MM.1S (cell line): ENCODE data around the gene JAG2.

Source experiments
- DNase-seq: peaks from one replicate; pipeline ENCODE4 v3.0.0-alpha.2; 2015
- H2AFZ ChIP-seq: fragments of 300-600 bp; sonication (generic); 2 replicates; pipeline ENCODE4 v1.6.0; 2016; ENCODE audit warnings: antibody characterized with exemption, low read length
- H3F3A ChIP-seq: fragments of 300-600 bp; sonication (generic); 2 replicates; pipeline ENCODE4 v1.6.1; 2016; ENCODE audit warnings: mild to moderate bottlenecking, antibody characterized with exemption, low read length, moderate library complexity, mixed read lengths; ENCODE audit not compliant: insufficient read depth
- H3K27ac ChIP-seq: fragments of 300-600 bp; sonication (generic); 2 replicates; pipeline ENCODE4 v1.5.1; 2016; ENCODE audit warnings: mild to moderate bottlenecking, low read length
- H3K27me3 ChIP-seq: fragments of 300-600 bp; sonication (generic); replicated peaks from 2 replicates; pipeline ENCODE4 v1.6.0; 2016; ENCODE audit warnings: low read length; ENCODE audit not compliant: insufficient read depth
- H3K36me3 ChIP-seq: fragments of 300-600 bp; sonication (generic); replicated peaks from 2 replicates; pipeline ENCODE4 v1.6.1; 2016; ENCODE audit warnings: mild to moderate bottlenecking, low read length, mixed read lengths; ENCODE audit not compliant: insufficient read depth
- H3K4me1 ChIP-seq: fragments of 300-600 bp; sonication (generic); 2 replicates; pipeline ENCODE4 v1.6.1; 2016; ENCODE audit warnings: low read length, mixed read lengths
- H3K4me2 ChIP-seq: fragments of 300-600 bp; sonication (generic); 2 replicates; pipeline ENCODE4 v1.6.0; 2016; ENCODE audit warnings: low read depth, low read length
- H3K4me3 ChIP-seq: fragments of 300-600 bp; sonication (generic); 2 replicates; pipeline ENCODE4 v1.5.1; 2016; ENCODE audit warnings: low read length, mixed read lengths
- H3K79me2 ChIP-seq: fragments of 300-600 bp; sonication (generic); 2 replicates; pipeline ENCODE4 v1.6.1; 2016; ENCODE audit warnings: mixed run types, low read length, mixed read lengths
- H3K9ac ChIP-seq: fragments of 300-600 bp; sonication (generic); 2 replicates; pipeline ENCODE4 v1.6.1; 2016; ENCODE audit warnings: low read length, mixed read lengths
- H3K9me2 ChIP-seq: fragments of 300-600 bp; sonication (generic); replicated peaks from 2 replicates; pipeline ENCODE4 v1.6.1; 2016; ENCODE audit warnings: mild to moderate bottlenecking, low read length, mixed read lengths; ENCODE audit not compliant: insufficient read depth
- H3K9me3 ChIP-seq: fragments of 300-600 bp; sonication (generic); replicated peaks from 2 replicates; pipeline ENCODE4 v1.6.1; 2016; ENCODE audit warnings: mild to moderate bottlenecking, low read length, mixed read lengths; ENCODE audit not compliant: insufficient read depth
- H4K20me1 ChIP-seq: fragments of 300-600 bp; sonication (generic); 2 replicates; pipeline ENCODE4 v1.6.1; 2016; ENCODE audit warnings: mild to moderate bottlenecking, low read length, moderate library complexity, mixed read lengths; ENCODE audit not compliant: insufficient read depth
- CTCF ChIP-seq: fragments of 300-600 bp; sonication (generic); IDR thresholded peaks from 2 replicates; pipeline ENCODE4 v1.5.1; 2016; ENCODE audit warnings: antibody characterized with exemption, low read length, mixed read lengths
- EZH2 ChIP-seq: fragments of 300-600 bp; sonication (generic); optimal IDR thresholded peaks from 2 replicates; pipeline ENCODE3; 2017; ENCODE audit warnings: low read depth, mild to moderate bottlenecking, antibody characterized with exemption, low read length, mixed read lengths
- EZH2phosphoT487 ChIP-seq: fragments of 300-600 bp; sonication (generic); IDR thresholded peaks from 2 replicates; pipeline ENCODE4 v1.6.1; 2018; ENCODE audit warnings: antibody characterized with exemption, low read length

JAG2 gene

GRCh38 chr14:105151838-105152793 is 16.5 kb downstream of the JAG2 start:
- H3K9me3 ChIP-seq = no peaks in the 10 kb centered on the region
- no peaks in the 10 kb centered on the region for H3K9me2 ChIP-seq
- H3K9ac ChIP-seq = no peak overlapping the region
- peaks cover 21% of the 10 kb centered on the region for H3K27me3 ChIP-seq
- no peak overlapping the region for H3K27ac ChIP-seq
- no peak overlapping the region for H3K4me2 ChIP-seq
- no peaks in the 10 kb centered on the region for H3K36me3 ChIP-seq
- no peaks in the 10 kb centered on the region for H3F3A ChIP-seq
- H2AFZ ChIP-seq = no peak overlapping the region
- no peak for TF ChIP-seq CTCF
- TF ChIP-seq EZH2 = no peak
- TF ChIP-seq EZH2phosphoT487 = no peak
- no peaks in the 10 kb centered on the region for H3K4me1 ChIP-seq
- no peaks in the 10 kb centered on the region for H3K79me2 ChIP-seq
- no peak overlapping the region for H3K4me3 ChIP-seq
- H4K20me1 ChIP-seq = no peaks in the 10 kb centered on the region
- DNase-seq = no peak

GRCh38 chr14:105151084-105151837 is 17.3 kb downstream of the JAG2 start:
- no peaks in the 10 kb centered on the region for H3K4me1 ChIP-seq
- peaks cover 19% of the 10 kb centered on the region for H3K27me3 ChIP-seq
- no peaks in the 10 kb centered on the region for H3K9me2 ChIP-seq
- no peak for DNase-seq
- H3K4me3 ChIP-seq = no peak overlapping the region
- H3K4me2 ChIP-seq = no peak overlapping the region
- H3K36me3 ChIP-seq = no peaks in the 10 kb centered on the region
- H3K9ac ChIP-seq = no peak overlapping the region
- H3K79me2 ChIP-seq = no peaks in the 10 kb centered on the region
- no peak overlapping the region for H2AFZ ChIP-seq
- H3F3A ChIP-seq = no peaks in the 10 kb centered on the region
- H3K27ac ChIP-seq = no peak overlapping the region
- no peaks in the 10 kb centered on the region for H3K9me3 ChIP-seq
- no peaks in the 10 kb centered on the region for H4K20me1 ChIP-seq
- no peak for TF ChIP-seq EZH2
- no peak for TF ChIP-seq CTCF
- TF ChIP-seq EZH2phosphoT487 = no peak

- Histone ChIP-seq H3K9me3 (no peaks in the 10 kb centered on the region), H3K4me1 (no peaks in the 10 kb centered on the region), H3K36me3 (no peaks in the 10 kb centered on the region), H3K4me3 (no peak overlapping the region), H3K27me3 (peaks cover 12% of the 10 kb centered on the region), H3K79me2 (no peaks in the 10 kb centered on the region), H3K4me2 (no peak overlapping the region), H3K9me2 (no peaks in the 10 kb centered on the region), H4K20me1 (no peaks in the 10 kb centered on the region), H3K27ac (no peak overlapping the region), H2AFZ (no peak overlapping the region), H3K9ac (no peak overlapping the region), H3F3A (no peaks in the 10 kb centered on the region)
- DNase-seq = no peak
- TF ChIP-seq EZH2 (no peak), EZH2phosphoT487 (no peak), CTCF (no peak)
These were observed 18.1 kb downstream of the JAG2 start for GRCh38 chr14:105150368-105151083.
